ENCODE measurements around the gene RASEF.

DNA sequence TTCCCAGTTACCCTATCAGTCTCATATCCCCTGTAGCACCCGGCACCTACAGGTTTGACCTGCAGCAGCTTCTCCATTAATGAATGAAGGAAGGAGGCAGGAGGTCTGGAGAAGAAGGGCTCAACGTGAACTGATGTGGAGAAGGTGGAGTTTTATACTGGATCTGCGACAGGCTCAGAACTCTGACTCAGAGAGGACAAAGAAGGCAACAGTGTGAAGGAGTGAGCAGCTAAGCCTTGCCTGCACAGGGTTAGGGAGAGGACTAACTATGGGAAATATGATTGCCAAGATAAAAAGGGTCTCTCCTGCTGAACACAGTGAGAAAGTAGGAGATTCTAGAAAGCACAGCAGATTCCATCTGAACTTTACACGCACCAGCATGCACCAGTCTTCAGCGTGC lies 23.6 kb downstream of the RASEF start:
- TF ChIP-seq, protein P1, sequence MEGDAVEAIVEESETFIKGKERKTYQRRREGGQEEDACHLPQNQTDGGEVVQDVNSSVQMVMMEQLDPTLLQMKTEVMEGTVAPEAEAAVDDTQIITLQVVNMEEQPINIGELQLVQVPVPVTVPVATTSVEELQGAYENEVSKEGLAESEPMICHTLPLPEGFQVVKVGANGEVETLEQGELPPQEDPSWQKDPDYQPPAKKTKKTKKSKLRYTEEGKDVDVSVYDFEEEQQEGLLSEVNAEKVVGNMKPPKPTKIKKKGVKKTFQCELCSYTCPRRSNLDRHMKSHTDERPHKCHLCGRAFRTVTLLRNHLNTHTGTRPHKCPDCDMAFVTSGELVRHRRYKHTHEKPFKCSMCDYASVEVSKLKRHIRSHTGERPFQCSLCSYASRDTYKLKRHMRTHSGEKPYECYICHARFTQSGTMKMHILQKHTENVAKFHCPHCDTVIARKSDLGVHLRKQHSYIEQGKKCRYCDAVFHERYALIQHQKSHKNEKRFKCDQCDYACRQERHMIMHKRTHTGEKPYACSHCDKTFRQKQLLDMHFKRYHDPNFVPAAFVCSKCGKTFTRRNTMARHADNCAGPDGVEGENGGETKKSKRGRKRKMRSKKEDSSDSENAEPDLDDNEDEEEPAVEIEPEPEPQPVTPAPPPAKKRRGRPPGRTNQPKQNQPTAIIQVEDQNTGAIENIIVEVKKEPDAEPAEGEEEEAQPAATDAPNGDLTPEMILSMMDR (IDR thresholded peaks at IDR 0.05 in 4 of 5, conservative IDR thresholded peaks at IDR 0.05 in 1 of 5), result no peak
- no peak for TF ChIP-seq POLR2A (IDR thresholded peaks at IDR 0.05)
